Stimulated activated CD4-positive, alpha-beta T cell treated with anti-CD3 and anti-CD28 coated beads, Interleukin-4, amount 100 ng/mL, for 24 hours (primary cell): ENCODE data around the gene BCL2.
"Not testable (repeated sequence)": the region's sequence is repeated elsewhere in the genome, so short reads cannot be mapped to it uniquely, and the experiment has no call there.

ENCODE experiments used
- DNase-seq: peaks from one replicate; pipeline ENCODE4 v3.0.0-alpha.2; 2020

Gene BCL2

DNA sequence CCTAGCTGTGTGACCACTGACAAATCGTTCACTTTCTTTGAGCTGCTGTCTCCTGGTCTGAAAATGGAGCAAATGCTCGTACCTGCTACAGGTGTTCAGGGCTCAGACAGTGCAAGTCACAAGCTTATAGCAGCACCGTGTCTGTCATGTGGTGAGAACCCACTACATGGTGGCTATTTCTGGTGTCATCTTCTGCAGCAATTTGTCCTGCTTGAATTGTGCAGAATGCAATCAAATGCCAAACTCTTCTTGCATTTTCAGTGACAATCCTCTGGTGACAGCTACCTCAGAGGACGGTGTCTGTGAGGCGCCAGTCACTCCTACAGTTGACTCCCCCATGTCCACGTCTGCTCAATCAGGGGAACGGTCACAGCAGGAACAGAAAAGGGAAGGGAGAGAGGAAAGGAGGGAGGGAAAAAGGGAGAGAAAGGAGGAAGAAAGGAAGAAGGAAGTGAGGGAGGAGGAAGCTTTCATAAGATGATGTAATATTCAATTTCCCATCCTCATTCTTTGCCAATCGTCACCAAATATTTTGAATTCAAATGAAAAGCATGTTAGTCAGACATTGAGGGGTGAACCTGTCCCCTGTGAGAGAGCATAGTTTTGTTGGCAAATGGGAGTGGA, 122.2 kb downstream of the BCL2 start:
- DNase-seq = no peak

DNA sequence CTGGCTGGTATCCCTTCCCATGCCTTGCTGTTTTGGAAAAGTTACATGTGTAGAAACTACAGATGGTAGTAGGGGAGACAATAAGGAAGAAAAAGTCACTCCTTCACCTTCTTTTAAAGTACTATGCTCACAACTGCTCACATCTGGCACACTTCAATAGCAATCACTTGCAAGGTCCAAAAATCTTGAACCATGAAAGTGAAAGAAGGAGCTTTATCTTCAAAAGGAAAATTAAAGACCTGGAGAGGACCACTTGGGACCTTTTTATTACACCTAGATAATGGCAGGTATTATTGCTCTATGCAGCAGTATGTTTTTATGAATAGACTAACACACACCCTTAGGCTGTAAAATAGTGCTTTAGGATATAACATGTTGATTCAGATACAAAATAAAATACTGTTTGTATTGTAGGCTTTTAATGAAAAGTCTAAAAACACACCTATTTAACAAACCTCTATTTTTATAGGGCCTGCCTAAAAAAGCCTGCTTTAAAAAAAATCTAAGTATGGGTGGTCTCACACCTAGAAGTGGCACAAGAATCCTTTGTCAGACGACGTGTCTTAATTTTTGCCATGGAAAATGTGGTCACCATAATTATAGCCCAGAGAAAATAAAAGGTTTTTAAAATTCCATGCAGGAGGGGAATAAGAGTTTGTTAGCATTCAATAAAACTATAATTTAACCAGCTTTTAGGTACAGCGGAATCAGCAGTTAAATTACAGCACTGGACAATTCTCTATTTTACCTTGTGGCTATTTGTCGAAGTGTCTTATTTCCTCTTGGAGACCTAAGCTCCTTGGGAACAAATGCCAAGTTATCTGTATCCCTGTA, 124.0 kb downstream of the BCL2 start:
- DNase-seq = no peak

DNA sequence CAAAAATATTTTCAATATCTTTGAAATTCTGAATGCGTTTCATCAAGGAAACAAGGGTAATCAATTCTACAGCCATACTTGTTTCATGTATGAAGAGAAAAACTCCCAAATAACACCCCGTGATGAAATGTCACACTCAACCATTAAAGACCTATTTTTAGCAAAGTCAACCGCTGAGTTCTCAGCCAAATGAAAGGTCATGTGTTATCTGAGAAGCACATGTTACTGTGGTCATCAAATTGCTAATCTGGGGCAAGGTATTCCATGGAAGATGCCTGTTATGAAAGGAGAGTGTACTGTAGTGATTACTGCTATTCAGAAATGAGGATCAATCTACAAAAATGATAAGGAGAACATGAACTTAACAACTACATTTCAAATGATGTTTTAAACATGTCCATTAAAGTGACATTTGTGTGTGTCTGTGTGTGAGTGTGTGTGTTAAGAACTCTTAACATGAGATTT, 126.7 kb downstream of the BCL2 start:
- no peak for DNase-seq

DNA sequence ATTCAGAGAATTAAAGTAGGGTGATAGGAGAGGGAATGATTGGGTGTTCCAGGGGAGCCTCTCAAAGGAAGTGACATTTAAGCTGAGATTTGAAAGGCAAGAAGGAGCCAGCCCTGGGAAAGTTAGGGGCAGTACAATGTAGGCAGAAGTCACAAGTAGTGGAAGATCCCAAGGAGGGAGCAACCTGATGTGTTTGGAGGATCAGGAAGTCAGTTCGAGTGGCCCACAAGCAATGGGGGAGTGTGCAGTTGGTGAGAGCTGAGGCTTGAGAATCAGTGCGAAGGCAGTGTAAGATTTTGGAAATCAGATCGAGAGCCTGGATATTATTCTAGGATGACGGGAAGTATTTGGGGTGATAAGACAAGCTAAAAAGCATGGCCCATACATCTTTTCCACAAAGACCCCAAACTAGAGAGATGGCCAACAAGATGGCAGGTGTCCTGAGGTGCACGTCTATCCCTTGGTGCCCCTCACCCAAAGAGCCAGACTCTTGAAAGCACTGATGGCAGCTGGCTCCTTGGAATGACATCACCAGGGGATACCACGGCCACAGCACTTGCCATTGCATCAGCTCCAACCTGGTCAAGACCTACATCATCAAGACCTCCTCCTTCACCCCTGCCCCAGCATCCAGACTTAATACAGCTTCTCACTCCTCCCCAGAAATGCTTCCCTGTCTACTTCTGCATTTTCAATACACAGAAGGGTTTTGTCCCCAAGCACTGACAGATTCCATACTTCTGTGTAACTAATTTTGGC, 127.3 kb downstream of the BCL2 start:
- DNase-seq = no peak

DNA sequence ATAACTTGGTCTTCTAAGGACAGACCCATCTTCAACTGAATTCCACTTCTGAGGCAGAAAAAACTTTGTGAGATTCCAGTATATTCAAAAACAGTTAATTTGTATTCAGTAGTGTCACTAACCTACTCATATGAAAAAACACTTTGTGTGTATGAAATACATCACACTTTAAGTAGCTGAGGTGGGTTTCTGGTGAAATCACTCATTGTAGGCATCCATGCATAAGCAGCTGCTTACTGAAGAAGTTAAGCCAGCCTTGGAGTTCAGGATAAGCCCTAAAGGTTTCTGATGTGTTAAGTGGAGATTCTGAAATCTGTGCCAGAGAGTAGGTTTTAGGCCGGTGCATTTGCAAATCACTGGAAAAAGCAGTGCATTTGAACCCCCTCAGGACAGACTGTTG, 128.2 kb downstream of the BCL2 start:
- DNase-seq = no peak

DNA sequence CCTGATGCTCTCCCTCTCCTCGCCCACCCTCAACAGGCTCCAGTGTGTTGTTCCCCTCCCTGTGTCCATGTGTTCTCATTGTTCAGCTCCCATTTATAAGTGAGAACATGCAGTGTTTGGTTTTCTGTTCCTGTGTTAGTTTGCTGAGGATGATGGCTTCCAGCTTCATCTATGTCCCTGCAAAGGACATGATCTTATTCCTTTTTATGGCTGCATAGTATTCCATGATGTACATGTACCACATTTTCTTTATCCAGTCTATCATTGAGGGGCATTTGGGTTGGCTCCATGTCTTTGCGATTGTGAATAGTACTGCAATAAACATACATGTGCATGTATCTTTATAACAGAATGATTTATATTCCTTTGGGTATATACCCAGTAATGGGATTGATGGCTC, 128.7 kb downstream of the BCL2 start:
- not testable (repeated sequence) for DNase-seq

DNA sequence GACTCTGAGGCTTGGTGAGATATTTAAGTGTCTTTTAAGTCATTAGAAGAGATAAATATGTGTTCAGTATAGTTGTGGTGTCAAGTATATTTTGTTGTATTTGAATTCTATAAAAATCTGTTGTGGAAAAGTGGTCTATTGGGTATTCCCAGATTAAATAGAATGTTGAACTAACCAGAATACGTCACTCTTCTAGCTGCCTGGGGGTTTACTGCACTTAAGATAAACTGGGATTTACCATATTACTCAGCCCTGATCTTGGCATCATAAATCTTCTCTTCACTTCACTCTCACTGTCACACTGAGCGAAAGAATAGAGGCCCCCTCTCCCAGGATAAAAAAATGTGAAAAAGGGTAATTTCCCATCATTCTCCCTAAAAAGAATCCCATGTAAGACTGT, 129.8 kb downstream of the BCL2 start:
- DNase-seq = no peak

DNA sequence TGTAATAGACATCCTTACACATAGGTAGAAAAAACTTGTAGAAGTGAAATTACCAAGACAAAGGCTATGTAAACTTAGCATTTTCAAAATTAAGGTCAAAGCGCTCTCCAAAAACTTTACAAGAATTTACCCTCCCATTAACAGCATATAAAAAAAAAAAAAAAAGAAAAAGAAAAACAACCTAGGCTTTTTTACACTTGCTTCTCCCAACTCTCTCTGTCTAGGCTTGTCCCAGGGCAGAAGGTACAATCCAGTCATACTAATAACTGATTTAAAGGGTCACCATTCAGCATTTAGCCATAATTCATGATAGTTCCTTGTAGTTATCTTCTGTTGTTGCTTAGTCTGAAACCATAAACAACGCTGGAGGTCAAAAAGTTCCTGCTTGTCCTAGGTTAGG, 130.5 kb downstream of the BCL2 start:
- DNase-seq = no peak

DNA sequence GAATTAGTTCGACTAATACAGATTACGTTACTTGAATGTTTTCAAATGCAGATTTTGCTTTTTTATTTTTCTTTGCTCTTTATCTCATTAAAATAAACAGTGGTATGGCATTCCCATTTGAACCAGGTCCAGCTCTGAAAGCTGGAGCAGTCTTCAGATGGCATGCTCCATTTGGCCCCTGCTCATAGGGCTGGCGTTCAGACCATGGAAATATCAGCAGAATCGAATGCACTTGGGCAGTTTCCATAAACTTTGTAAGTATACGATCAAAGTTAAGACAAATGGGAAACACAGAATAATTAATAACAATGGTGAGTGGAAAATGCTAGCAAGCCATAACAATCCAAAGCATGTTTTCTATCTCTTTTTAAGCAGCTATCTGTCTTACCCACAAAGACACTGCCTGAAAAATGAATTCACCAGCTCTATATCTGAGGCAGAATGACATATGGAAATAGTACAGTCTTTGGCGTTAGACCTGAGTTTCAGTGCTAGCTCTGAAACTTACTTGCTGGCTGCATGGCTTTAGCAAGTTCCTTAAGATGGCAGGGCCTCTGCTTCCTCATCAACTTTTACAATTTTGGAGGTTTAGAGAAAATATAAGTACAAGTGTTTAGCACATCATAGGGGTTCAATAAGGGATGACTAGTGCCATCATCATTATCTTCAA, 131.6 kb downstream of the BCL2 start:
- DNase-seq = no peak

DNA sequence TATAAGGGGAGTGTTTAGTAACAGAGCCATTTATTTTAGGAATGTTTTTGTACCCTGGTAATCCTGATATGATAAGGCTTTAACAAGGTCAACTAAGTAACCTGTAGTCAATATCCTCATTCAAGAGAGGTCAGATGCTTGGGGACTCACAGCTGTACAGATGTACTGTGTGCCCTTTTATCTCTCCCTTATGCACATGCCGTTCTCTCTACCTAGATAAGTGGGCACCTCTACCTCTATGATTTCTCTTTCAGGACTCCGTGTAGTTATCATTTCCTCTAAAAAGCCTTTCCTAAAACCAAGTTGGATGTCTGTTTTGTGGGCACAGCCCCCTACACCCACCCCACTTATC, 132.4 kb downstream of the BCL2 start:
- no peak for DNase-seq

DNA sequence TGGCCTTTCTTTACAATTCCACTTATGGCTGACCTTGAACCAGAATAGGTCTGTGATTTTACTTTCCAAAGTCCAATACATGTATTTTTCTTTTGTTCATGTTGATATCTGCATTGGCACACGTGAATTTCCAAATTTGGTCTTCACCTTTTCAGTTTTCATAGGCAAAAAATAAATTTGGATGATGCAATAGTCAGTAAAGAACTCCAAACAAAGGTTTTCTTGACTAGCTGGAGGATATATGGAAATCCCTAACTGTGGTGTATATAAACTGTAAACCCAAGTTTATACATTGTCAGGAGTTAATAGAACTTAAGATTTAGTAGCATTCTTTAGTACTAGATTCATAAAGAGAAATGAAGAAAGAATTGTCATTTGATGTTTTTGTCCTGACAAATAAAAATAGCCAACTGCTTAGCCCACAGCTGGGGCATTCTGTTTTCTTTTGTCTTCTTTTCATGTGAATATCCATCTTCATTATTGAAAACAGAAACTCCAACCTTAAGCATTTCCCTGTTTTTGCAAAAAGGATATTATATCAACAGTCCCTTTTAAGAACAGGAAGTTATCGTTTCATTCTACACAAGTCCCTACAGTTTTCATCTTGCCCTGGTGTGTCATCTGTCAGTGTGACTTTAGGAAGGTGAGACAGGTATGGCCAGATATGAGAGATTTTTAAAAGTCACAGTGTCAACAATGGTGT, 132.9 kb downstream of the BCL2 start:
- DNase-seq = no peak

DNA sequence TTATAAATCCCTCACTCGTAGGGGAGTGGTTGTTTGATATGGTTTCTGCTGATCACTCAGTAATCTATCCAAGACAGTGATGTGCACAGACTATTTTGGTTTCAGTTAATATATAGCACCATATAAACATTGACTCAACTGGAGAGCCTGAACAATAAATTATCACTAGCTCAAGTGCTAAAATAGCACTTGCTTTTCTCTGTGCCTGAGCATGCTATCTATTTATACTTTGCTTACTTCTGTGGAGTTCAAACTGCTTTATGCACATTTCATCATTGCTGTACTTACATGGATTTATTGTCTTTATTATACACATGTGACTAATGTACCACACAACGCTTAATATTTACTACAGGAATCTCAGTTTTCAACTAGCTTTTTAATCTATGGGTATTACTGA, 133.6 kb downstream of the BCL2 start:
- DNase-seq = no peak

DNA sequence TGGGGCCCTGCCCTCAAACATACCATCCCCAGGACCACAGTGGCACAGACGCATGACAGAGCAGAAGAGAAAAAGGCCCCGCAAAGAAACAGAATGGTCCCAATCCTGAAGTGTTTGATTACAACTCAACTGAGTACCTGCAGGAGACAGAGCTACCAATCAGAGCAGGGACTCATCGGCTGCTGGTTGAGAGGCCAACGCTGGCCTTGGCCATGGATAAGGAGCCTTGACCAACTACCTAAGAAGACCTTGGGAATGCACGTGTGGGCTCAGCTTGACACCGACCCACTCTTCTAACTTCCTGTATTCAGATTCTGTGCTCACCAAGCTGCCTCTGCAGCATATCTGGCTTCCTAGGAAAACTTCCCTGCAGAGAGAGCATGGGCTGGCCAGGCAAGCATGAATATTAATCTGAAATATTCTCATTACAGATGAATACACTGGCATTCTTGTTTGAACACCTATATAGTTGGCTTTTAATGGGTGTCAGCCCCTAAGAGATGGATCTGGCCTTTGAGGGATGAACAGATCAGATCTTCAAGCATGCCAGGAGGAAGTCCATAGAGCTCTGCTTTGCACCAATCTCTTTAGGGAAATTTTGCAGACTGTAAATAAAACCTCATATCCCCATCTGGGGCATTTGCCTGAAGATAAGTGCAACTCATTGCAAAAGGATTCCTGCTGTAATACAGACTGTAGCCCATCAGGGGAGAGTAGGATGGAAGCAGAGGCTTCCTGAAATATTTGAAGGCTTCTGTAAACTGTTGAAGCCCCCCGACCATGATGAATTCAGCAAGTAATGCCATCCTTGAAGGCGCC, 135.4 kb downstream of the BCL2 start:
- no peak for DNase-seq

DNA sequence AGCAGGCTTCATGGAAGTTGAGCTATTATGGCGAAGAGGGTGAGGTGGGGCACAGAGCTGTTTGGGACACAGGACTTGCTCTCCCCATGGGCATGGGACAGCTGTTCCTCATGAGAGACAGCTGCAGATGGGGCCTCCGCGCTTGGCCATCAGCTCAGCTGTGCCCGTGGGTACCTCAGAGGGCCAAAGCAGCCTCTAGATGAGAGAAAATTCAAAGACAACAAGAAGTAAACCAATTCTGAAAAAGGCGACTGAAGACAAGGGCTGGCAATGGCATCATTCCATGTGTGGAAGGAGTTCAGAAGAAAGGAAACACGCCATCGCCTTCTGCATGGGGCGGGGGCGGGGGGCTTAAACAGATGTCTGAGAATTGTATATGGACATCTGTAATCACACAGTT, 136.2 kb downstream of the BCL2 start:
- no peak for DNase-seq

DNA sequence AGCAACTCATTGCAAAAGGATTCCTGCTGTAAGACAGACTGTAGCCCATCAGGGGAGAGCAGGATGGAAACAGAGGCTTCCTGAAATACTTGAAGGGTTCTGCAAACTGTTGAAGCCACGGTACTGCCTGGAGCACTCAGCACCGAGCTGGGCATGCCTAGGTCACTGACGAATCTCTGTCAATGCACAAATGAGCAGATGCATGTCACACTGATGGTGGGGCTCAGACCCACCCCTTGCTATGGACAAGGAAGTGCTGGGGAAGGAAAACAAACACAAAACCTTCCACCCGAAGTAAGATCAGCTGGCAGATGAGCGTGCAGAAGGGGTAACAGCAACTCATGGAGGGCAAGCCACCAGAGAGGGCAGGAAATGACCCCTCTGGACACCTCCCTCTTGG, 136.7 kb downstream of the BCL2 start:
- DNase-seq = no peak

DNA sequence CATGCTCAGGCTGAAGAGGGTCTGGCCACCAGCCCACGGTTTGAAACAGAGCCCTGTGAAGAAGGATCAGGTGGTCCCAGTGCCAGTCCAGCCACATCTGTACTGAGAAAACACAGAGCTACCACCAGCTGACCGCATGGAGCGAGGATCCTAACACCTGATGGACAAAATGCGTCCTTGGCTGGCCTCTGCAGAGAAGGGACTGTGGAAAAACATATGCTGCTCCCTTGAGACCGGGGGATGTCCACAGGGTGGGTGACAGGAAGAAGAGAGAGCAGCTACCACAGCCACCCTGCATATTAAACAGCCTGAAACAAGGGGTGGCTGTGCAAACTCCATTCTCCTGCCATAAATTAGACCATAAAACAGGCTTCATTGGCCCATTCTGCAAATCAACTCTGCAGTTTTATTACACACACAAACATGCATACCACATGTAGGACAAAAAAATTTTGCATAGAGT, 137.2 kb downstream of the BCL2 start:
- no peak for DNase-seq

DNA sequence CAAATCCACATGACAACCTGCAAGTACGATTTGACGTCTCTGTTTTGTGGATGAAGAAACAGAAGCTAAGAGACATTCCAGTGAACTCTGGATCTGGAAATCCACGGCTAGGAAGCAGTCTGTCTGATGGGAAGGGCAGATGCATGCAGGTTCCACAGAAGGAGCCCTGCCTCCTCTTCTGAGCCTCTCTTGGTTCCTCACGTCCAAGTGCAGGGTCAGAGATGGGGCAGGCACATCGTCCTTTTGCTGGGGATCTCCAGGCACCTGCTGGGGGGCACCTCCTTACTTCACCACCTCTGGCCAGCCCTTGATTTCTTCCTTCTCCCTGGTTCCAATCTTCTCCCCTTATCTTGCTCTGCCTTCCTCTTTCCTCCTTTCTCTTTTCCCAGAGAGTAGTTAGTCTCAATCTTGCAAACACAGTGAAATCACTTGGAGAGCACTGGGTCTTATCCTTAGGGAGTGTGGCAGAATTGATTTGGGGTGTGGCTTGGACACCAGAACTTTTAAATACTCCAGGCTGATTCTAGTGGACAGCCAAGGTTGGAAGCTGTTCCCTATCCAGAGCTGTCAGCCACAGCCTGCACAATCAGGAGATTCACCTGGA, 137.8 kb downstream of the BCL2 start:
- DNase-seq = no peak

DNA sequence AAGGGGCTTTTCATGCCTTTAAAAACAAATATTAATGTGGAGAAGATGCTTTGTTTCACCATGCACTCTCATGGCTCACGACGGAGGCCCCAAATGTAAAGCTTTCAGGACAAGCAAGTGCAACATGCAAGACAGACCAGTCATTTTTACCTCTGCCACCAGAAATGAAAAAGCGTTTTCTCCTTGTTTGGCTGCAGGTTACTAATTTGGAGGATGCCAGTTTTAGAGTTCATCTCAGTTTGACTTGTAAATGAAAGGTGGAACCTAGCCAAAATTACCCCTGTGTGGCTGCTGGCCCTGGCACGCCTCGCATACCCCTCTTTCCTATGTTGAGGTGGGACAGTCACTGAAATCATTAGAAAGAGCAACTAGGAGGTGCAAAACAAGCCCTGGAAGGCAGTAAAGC, 138.6 kb downstream of the BCL2 start:
- DNase-seq = no peak

DNA sequence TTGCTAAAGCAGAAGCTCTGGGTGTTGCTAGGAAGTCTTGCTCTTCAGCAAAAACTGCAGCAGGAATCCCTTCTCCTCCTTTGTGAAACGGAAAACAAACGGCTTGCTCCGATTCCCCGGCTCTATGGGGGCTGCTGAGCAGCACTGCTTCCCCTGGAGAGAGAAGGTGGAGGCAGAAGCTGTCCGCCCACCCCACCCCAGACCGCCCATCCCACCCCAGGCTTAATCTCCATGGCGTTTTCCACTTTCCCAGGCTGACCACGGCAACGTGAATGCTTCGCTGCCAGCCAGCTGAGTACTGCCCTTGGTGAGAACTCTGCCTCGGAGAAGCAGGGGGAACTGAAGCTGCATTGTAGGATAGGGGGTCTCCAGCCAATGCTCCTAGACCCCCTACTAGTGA, 139.2 kb downstream of the BCL2 start:
- DNase-seq = no peak

DNA sequence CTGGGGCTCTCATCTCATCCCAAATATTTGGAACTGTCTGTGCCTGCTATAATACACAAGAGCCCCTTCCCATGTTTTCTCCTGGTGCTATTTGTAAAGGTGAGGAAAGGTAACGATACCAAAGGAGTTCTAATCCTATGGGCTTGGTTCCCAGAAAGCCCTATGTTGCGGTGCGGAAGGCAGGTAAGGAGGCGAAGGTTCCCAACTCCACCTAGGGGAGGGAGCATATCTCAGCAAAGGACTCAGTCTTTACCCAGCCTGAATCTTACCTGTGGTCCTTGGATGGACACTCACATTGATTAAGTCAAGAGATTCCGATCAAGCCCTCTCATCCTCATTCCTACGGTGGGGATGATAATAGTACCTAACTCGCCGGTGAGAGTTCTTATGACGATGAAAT, 140.1 kb downstream of the BCL2 start:
- DNase-seq = no peak

DNA sequence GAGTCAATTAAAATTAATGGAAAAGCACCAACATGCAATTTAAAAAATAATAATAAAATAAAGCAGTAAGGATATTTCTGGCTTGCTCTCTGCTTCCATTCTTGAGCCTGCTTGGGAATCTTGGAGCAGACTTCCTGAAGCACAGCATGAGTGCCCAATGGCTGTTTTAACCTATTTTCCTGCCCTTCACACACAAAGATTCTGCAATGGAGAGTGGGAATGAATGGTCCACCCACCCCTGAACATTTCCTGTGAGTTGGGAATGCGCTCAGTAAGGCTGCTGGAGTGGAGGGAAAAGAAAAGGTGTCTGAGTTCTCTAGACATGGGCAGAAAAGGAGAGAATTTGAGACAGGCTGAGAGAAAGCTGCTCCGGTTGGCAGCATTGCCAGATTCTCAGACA, 140.6 kb downstream of the BCL2 start:
- no peak for DNase-seq
